Measurements from ENCODE around the gene SLC25A47.

Gene SLC25A47

DNA sequence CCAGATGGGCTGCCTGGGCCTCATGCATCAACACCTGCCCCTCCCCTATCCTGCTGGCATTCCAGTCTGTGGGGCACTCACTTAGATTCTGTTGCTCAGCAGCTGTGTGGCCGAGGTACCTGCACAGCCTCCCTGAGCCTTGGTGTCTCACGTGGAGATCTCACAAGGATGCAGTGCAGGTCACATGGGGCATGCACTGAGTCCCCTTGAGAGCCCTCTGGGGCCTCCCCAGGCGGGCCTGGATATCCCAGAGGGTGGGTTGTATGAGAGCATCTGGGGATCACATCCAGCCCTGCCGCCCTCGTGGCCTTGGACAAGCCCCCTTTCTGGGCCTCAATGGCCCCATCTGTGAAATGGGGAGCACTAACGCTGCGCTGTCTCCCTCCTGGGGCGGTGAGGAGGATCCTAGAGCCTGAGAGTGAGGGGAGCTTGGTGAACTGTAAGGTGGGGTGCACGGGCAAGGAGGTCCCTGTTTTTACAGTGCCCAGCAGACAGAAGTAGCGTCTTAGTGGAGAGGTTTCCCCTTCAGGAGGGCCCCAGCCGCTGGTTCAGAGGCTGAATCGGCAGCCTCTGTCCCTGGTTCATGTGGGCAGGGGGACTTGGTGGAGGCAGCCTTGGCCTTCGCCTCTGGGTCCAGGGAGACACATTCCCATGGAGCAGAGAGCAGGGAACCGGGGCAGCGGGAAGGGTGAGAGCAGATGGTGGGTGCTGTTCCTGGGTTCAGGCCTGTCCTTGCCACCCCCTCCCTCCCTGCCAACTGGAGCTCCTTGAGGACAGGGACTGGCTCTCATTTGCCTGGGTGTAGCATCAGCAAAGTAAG, 791 bp upstream of the SLC25A47 start:
- DNase-seq (ENCODE audit: insufficient read length, low spot score), result no peak
- no peak for FAIRE-seq

GRCh38 chr14:100323942-100324307, 786 bp downstream of the SLC25A47 start:
- DNase-seq (ENCODE audit: insufficient read length, low spot score) (no peak), FAIRE-seq (no peak)

DNA sequence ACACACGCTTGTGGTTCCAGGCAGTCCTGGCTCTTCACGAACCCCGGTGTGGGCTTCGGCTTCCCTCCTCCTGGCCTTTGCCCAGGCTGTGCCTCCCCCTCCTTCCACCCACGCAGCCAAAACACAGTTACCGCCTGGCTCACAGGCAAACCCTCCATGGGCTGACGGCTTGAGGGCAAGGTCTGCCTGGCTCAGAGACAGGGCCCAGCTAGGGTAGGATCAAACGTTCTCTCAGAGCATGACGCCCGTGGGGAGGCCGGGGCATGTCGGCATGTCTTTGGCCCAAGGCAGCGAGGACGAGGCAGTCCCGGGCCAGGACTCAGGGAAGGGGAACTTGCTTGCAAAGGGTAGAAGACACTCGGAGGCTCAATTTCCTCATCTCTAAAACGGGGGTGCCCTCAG, 2.1 kb downstream of the SLC25A47 start:
- no peak for DNase-seq (ENCODE audit: insufficient read length, low spot score)

GRCh38 chr14:100325958-100326357, 2.8 kb downstream of the SLC25A47 start:
- no peak for FAIRE-seq
- no peak for DNase-seq (ENCODE audit: insufficient read length, low spot score)

More for the DNA sequence above, 2.1 kb downstream of the SLC25A47 start:
- FAIRE-seq, result no peak

DNA sequence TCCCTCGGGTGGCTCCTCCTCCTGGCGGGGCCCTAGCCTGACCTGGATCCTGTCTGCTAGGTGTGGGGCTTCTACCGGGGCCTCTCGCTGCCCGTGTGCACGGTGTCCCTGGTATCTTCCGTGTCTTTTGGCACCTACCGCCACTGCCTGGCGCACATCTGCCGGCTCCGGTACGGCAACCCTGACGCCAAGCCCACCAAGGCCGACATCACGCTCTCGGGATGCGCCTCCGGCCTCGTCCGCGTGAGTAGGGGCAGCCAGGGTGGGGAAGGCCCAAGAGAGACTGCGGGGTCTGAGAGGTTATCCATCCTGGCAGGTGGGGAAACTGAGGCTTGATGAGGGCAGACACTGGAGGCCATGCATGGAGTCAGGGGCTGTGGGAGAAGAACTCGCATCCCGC, 4.0 kb downstream of the SLC25A47 start:
- FAIRE-seq, result no peak
- no peak for DNase-seq (ENCODE audit: insufficient read length, low spot score)

- no peak for DNase-seq (ENCODE audit: insufficient read length, low spot score)
- FAIRE-seq, result no peak
Measured at GRCh38 chr14:100328495-100329163, 5.5 kb downstream of the SLC25A47 start.

DNA sequence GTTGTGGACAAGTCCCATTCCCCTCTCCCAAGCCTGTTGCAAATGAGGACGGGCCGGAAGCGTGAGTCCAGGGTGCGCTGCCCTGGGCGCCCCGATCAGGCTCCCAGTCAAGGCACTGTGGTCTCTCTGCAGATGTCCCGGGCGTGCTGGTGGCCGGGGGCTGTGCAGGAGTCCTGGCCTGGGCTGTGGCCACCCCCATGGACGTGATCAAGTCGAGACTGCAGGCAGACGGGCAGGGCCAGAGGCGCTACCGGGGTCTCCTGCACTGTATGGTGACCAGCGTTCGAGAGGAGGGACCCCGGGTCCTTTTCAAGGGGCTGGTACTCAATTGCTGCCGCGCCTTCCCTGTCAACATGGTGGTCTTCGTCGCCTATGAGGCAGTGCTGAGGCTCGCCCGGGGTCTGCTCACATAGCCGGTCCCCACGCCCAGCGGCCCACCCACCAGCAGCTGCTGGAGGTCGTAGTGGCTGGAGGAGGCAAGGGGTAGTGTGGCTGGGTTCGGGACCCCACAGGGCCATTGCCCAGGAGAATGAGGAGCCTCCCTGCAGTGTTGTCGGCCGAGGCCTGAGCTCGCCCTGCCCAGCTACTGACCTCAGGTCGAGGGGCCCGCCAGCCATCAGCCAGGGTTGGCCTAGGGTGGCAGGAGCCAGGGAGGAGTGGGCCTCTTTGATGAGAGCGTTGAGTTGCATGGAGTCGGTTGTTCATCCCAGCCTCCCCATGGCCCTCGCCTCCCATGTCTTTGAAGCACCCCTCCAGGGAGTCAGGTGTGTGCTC, 6.3 kb downstream of the SLC25A47 start:
- DNase-seq (ENCODE audit: insufficient read length, low spot score) (no peak), FAIRE-seq (no peak)

DNA sequence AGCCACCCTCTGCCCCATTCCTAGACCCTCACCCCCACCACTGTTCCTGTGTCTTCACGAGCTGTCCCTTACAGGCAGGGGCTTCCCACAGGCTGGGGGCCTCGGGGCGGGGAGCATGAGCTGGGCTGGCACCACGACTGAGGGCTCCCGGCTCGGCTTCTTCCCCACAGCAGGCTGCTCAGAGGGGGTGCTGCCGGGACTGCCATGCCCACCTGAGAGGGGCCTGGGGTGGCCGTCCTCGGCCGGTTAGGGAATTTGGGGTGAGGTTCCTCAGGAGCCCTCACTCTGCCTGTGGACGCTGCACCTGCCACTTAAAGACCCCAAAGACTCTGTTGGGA, 6.8 kb downstream of the SLC25A47 start:
- DNase-seq (ENCODE audit: insufficient read length, low spot score) (no peak), FAIRE-seq (no peak)

- DNase-seq (ENCODE audit: insufficient read length, low spot score) (no peak), FAIRE-seq (no peak)
Measured at GRCh38 chr14:100330388-100330931, 7.3 kb downstream of the SLC25A47 start.

GRCh38 chr14:100332071-100332639, 9.0 kb downstream of the SLC25A47 start:
- FAIRE-seq (no peak), DNase-seq (ENCODE audit: insufficient read length, low spot score) (no peak)

GRCh38 chr14:100332797-100333196, 9.7 kb downstream of the SLC25A47 start:
- DNase-seq (ENCODE audit: insufficient read length, low spot score) (no peak), FAIRE-seq (peak; percentile 36)

DNA sequence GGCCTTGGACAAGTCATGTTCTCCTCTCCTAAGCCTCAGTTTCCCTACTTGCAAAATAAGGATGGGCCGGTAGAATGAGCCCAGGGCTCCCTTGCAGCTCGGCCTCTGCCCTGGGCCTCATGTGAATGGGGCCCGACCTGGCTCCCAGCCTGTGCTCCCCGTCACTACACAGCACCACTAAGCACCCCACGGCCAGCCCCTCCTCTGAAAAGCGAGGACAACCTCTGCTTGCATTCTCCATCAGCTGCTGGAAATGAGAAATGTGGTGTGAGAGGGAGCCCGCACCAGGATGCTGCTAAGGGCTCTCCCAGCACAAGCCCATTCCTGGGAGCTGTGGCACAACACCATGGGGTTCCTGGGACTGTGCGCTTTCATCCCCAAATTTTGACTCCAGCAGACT, 10.2 kb downstream of the SLC25A47 start:
- DNase-seq (ENCODE audit: insufficient read length, low spot score) (no peak), FAIRE-seq (no peak)

GRCh38 chr14:100333827-100334226, 10.7 kb downstream of the SLC25A47 start:
- no peak for FAIRE-seq
- DNase-seq (ENCODE audit: insufficient read length, low spot score), result no peak

DNA sequence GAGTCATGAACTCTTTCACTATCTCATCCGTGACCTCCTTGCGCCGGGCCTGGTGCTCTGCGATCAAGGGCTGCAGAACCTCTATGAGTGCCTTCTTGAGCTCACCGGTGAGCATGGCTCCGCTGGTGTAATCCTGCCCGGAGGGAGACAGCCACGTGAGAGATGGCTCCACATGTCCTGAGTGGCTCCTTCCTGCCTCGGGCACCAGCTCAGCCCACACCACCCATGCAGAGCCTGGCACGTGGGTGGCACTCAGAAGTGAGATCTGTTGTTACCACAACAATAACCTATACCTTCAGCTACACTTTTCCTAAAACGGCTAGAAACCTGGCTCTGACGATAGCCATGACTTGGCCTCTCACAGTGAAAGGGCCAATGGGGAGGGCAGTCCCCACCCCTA, 11.8 kb downstream of the SLC25A47 start:
- FAIRE-seq (no peak), DNase-seq (ENCODE audit: insufficient read length, low spot score) (no peak)

DNA sequence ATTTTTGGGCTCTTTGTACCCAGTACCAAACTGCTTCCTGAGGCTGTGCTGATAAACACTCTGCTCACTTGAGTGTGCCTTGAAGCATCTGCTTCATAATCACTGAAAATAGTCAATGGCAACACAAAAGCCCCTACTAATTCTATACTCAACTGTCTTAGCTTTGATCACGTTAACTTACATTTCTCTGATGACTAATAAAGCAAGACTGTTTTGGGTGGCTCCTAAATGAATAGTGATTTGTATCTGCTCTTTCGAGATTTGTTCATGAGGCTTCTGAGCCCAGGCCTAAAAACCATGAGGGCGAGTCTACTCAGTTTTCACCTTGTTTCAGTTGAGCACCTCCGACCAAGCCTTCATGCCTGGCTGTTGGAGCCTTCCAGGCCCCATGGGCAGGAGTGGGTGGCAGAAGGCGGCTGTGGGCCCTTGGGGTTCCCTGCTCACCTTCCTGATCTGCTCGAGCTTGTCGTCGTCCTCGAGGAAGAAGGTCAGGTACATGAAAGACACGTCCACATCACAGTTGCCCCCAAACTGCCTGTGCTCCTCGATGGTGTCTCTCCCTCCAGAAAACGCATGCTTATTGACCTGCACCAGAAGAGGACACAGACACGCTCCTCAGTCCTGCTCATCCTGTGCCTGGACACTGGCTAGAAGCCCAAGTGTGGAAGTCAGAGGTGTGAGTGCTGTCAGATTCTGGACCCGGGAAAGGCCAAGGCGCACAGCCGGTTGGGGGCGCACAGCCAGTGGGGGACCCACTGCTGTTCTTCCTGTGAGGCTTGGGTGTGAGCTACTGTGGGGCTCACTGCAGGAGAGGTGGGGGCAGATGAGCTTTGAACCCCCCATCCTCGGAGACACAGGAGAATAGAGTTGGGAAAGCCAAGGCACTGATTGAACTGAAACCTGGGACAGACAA, 13.7 kb downstream of the SLC25A47 start:
- DNase-seq (ENCODE audit: insufficient read length, low spot score), result no peak
- no peak for FAIRE-seq

GRCh38 chr14:100339766-100340422, 16.8 kb downstream of the SLC25A47 start:
- DNase-seq (ENCODE audit: insufficient read length, low spot score) (no peak), FAIRE-seq (no peak)

DNA sequence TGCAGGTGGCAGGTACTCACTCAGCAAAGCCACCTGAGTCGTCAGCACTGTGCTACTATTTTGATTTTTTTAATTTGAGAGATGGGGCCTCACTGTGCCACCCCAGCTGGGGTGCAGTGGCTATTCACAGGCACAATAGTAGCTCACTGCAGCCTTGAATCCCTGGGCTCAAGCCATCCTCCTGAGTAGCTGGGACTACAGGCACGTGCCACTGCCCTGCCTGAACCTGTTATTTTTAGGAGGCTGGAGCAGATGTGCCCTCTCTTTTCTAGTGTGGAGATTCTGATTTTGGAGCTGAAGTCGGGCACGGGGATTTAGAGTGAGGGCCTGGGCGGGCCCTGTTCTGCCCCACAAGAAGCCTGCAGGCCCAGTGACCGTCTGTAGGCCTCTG, 17.3 kb downstream of the SLC25A47 start:
- DNase-seq (ENCODE audit: insufficient read length, low spot score), result no peak
- FAIRE-seq, result no peak

DNA sequence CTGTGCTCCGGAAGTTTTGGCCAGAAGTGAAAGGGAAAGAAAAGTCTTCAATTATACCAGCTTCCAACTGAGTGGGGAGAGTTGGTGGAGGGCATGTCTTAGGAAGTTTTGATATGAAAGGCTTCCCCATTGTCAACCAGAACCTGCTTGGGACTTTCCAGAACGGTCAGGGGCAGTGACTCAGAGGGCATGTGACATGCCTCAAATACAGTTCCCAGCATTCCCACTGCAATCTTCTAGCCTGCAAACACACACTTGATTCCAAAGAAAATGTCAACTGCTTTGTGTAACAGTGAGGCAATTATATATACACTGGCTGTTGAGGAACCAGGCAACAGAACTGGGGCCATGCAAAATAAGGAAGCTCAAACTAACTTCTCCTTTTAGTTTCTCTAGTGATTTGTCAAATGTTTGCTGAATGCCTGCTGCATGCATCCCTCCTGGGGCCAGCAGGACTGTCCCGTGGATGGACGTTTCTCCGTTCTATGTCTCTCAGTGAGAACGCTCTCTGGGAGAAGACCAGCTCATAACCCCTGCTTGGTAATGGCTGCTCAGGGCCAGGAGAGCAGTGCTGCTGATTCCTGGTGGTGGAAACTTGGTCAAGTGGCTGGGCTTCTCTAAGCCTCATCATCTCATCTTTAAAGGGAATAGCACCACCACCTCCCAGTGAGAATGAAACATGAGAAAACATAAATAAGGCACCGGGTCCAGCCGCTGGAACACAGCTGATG, 18.3 kb downstream of the SLC25A47 start:
- no peak for FAIRE-seq

GRCh38 chr14:100342195-100342594, 19.1 kb downstream of the SLC25A47 start:
- no peak for DNase-seq (ENCODE audit: insufficient read length, low spot score)
- FAIRE-seq, result no peak

More for the DNA sequence above, 18.3 kb downstream of the SLC25A47 start:
- DNase-seq (ENCODE audit: insufficient read length, low spot score), result peak; percentile 35

Measured in HTR-8/SVneo (cell line).